NCI-H1417 (cell line): ENCODE measurements around the gene WDCP.
"Not testable (repeated sequence)": the region's sequence is repeated elsewhere in the genome, so short reads cannot be mapped to it uniquely, and the experiment has no call there.

ENCODE experiments used
- DNase-seq, 3 experiments: peaks; one replicate each; lab custom pipeline; 2025; lab: John Stamatoyannopoulos, UW

Gene WDCP

GRCh38 chr2:24058564-24059271 lies 11.5 kb upstream of the WDCP start:
- DNase-seq = no peak

GRCh38 chr2:24055750-24056149 lies 8.6 kb upstream of the WDCP start:
- no peak for DNase-seq

- DNase-seq = no peak
Measured at GRCh38 chr2:24054366-24055010, 7.3 kb upstream of the WDCP start.

GRCh38 chr2:24052951-24053350 lies 5.8 kb upstream of the WDCP start:
- DNase-seq = no peak

- no peak for DNase-seq
Measured at GRCh38 chr2:24051833-24052232, 4.6 kb upstream of the WDCP start.

GRCh38 chr2:24050041-24050979 lies 3.1 kb upstream of the WDCP start:
- DNase-seq = peak in 2 of 3 experiments; percentile 43 to 47

GRCh38 chr2:24049485-24050021 lies 2.4 kb upstream of the WDCP start, which contains the start of gene FKBP1B:
Gene FKBP1B, plus strand, starts transcription at chr2:24049741. Its CDS starts 109 bp downstream, at chr2:24049850.
- DNase-seq = peak; percentile 70 to 80 (median 71)

- peak; percentile 17 to 68 (median 64) for DNase-seq
Measured at GRCh38 chr2:24048769-24049484, 1.7 kb upstream of the WDCP start.

- DNase-seq = no peak
Measured at GRCh38 chr2:24047703-24048033, 477 bp upstream of the WDCP start.

GRCh38 chr2:24046599-24046929 lies 627 bp downstream of the WDCP start:
- DNase-seq = no peak

- DNase-seq = no peak
Measured at GRCh38 chr2:24045511-24046508, 1.4 kb downstream of the WDCP start.

GRCh38 chr2:24043133-24043532 lies 4.1 kb downstream of the WDCP start:
- DNase-seq = not testable (repeated sequence)

- DNase-seq = no peak
Measured at GRCh38 chr2:24040511-24040910, 6.7 kb downstream of the WDCP start.

GRCh38 chr2:24038786-24039499 lies 8.2 kb downstream of the WDCP start:
- DNase-seq = no peak

GRCh38 chr2:24026233-24026632 lies 21.0 kb downstream of the WDCP start:
- DNase-seq = no peak

GRCh38 chr2:24024996-24025663 lies 22.1 kb downstream of the WDCP start:
- no peak for DNase-seq

GRCh38 chr2:24024018-24024417 lies 23.2 kb downstream of the WDCP start:
- no peak for DNase-seq

- no peak for DNase-seq
Measured at GRCh38 chr2:24022975-24023575, 24.1 kb downstream of the WDCP start.
